KBM-7 (cell line): ENCODE data around the gene ADAM8.

Experiments used
- DNase-seq: peaks from one replicate; pipeline ENCODE4 v3.0.0-alpha.2; 2015
- in situ Hi-C: fragments of 300-500 bp; cut with MboI; formaldehyde crosslinking; loops from 2 replicates; pipeline ENCODE4 v1.14.3; 2020; ENCODE audit warnings: low sequenced_read_pairs, low pct_unique_long_range_greater_than_20kb, mixed read lengths

The ADAM8 gene

GRCh38 chr10:133309720-133310398 lies 33.2 kb upstream of the ADAM8 start:
- in situ Hi-C loops: no loop called here
- no peak for DNase-seq

- no peak for DNase-seq
- in situ Hi-C loops: no loop called here
Observed at GRCh38 chr10:133309100-133309719, 32.5 kb upstream of the ADAM8 start.

GRCh38 chr10:133308421-133309099 lies 31.9 kb upstream of the ADAM8 start, which contains the start of the genes TUBGCP2 and ZNF511:
TUBGCP2 (minus strand) TSS chr10:133308872; CDS start chr10:133302941, 5,931 bp downstream.
ZNF511 (plus strand) TSS chr10:133308914; CDS start chr10:133308944, 30 bp downstream.
- in situ Hi-C loops: no loop called here
- peak; percentile 86 for DNase-seq

GRCh38 chr10:133307776-133308420 lies 31.2 kb upstream of the ADAM8 start:
- in situ Hi-C loops: no loop called here
- peak; percentile 83 for DNase-seq

- no peak for DNase-seq
- in situ Hi-C loops: no loop called here
Observed at GRCh38 chr10:133306941-133307379, 30.3 kb upstream of the ADAM8 start.

GRCh38 chr10:133306097-133306476 lies 29.4 kb upstream of the ADAM8 start:
- in situ Hi-C loops: no loop called here
- DNase-seq: no peak

- in situ Hi-C loops: no loop called here
- DNase-seq: no peak
Observed at GRCh38 chr10:133303206-133303605, 26.5 kb upstream of the ADAM8 start.

- DNase-seq: no peak
- in situ Hi-C loops: no loop called here
Observed at GRCh38 chr10:133302230-133302629, 25.6 kb upstream of the ADAM8 start.

GRCh38 chr10:133299738-133300137 lies 23.1 kb upstream of the ADAM8 start:
- DNase-seq: no peak
- in situ Hi-C loops: no loop called here

GRCh38 chr10:133299224-133299623 lies 22.6 kb upstream of the ADAM8 start:
- no peak for DNase-seq
- in situ Hi-C loops: no loop called here

GRCh38 chr10:133298466-133298865 lies 21.8 kb upstream of the ADAM8 start:
- DNase-seq: no peak
- in situ Hi-C loops: no loop called here

GRCh38 chr10:133297504-133297903 lies 20.8 kb upstream of the ADAM8 start:
- in situ Hi-C loops: no loop called here
- no peak for DNase-seq

- DNase-seq: no peak
- in situ Hi-C loops: no loop called here
Observed at GRCh38 chr10:133295426-133296320, 19.0 kb upstream of the ADAM8 start.

- no peak for DNase-seq
- in situ Hi-C loops: no loop called here
Observed at GRCh38 chr10:133294189-133294588, 17.5 kb upstream of the ADAM8 start.

- in situ Hi-C loops: no loop called here
Observed at GRCh38 chr10:133293810-133294119, 17.1 kb upstream of the ADAM8 start.

GRCh38 chr10:133292919-133293809 lies 16.5 kb upstream of the ADAM8 start:
- in situ Hi-C loops: no loop called here
- no peak for DNase-seq

More at GRCh38 chr10:133293810-133294119, 17.1 kb upstream of the ADAM8 start:
- no peak for DNase-seq

GRCh38 chr10:133289761-133290160 lies 13.1 kb upstream of the ADAM8 start:
- in situ Hi-C loops: no loop called here
- no peak for DNase-seq
